ENCODE data around the gene AGXT2. TPM values are rescaled to one million over a fixed set of nuclear protein-coding genes. Genes with fewer than 3 reads are reported as not detected.

The AGXT2 gene
- total RNA-seq, 1 donor from 2014 or later = not detected

DNA sequence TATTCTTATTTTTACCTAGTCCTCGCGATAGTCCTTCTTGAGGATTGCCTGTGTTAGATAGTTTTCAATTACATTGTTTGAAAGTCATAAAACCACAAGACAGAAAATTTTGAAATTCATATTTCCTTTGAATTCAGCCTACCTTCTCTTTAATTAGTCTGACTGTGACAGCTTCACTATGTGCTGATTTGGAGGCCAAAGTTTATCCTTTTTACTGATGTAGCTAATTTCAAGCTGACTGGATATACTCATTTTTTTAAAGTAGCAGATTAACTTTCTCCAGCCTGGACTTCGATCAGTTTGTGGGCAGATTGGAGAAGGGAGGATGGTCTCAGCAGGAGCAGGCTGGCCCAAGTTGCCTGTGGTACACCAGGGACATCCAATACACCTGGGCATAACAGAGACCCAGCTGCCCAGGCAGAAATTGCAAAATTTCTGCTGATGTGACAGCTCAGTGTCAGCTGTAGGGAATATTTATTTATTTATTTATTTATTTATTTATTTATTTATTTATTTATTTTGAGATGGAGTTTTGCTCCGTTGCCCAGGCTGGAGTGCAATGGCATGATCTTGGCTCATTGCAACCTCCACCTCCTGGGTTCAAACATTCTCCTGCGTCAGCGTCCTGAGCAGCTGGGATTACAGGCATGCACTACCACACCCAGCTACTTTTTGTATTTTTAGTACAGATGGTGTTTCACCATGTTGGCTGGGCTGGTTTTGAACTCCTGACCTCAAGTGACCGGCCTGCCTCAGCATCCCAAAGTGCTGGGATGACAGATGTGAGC lies 24.2 kb downstream of the AGXT2 start:
- TF ChIP-seq, protein P1, sequence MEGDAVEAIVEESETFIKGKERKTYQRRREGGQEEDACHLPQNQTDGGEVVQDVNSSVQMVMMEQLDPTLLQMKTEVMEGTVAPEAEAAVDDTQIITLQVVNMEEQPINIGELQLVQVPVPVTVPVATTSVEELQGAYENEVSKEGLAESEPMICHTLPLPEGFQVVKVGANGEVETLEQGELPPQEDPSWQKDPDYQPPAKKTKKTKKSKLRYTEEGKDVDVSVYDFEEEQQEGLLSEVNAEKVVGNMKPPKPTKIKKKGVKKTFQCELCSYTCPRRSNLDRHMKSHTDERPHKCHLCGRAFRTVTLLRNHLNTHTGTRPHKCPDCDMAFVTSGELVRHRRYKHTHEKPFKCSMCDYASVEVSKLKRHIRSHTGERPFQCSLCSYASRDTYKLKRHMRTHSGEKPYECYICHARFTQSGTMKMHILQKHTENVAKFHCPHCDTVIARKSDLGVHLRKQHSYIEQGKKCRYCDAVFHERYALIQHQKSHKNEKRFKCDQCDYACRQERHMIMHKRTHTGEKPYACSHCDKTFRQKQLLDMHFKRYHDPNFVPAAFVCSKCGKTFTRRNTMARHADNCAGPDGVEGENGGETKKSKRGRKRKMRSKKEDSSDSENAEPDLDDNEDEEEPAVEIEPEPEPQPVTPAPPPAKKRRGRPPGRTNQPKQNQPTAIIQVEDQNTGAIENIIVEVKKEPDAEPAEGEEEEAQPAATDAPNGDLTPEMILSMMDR (IDR thresholded peaks at IDR 0.05) = no peak
- H3K4me3 Mint-ChIP-seq (ENCODE audit: unreplicated experiment) = no peak overlapping the region
- DNase-seq (ENCODE audit: low spot score) = no peak
- H3K36me3 Mint-ChIP-seq (ENCODE audit: low read depth) = no peaks in the 10 kb centered on the region
- H3K4me1 Mint-ChIP-seq (ENCODE audit: low read depth) = no peaks in the 10 kb centered on the region
- H3K9me3 Mint-ChIP-seq (ENCODE audit: low read depth) = no peaks in the 10 kb centered on the region
- no peak overlapping the region for H3K27ac Mint-ChIP-seq (ENCODE audit: unreplicated experiment)
- H3K27me3 Mint-ChIP-seq (ENCODE audit: low read depth) = peaks cover 16% of the 10 kb centered on the region

DNA sequence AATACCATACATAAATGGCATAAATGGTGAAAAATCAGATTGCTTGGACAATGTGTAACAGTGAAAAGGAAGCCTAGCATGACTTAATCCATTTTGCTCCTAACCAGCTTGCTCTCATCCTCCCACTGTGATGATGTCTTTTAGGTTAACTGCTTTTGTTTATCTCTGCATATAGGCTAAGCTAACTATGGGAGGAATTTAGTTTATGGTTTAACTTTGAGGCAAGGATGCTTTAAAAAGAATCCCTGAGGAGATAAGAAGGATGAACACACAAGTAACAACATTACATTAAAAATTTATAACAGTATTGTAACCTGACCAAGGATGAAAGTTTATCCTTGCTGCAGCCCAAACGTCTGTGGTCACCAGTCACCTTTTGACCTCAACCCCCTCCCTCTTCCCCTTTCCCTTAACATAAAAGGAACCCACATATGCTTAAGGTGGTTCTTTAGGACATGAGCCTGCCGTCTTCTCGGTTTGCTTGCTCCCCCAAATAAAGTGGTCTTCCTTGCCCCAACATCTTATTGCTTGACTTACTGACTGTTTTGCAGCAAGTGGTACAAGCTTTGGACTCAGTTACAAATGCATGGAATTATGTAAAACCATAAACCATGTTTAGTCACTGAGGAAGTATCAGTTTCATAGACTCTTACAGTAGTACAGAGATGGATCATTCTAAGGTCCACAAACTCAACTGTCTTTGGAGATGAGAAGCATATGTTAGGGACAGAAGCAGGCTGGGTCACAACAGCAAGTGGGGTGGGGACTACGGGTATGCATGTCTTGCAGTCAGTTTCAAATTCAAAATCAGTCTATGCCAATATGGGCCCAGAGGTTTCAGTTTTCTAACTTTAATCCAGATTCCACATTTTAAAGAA lies 31.3 kb downstream of the AGXT2 start:
- Mint-ChIP-seq H3K27me3 (ENCODE audit: low read depth) (peaks cover 19% of the 10 kb centered on the region), H3K27ac (ENCODE audit: unreplicated experiment) (no peak overlapping the region), H3K4me3 (ENCODE audit: unreplicated experiment) (no peak overlapping the region), H3K36me3 (ENCODE audit: low read depth) (no peaks in the 10 kb centered on the region), H3K4me1 (ENCODE audit: low read depth) (no peaks in the 10 kb centered on the region), H3K9me3 (ENCODE audit: low read depth) (no peaks in the 10 kb centered on the region)
- TF ChIP-seq, protein P1 (IDR thresholded peaks at IDR 0.05) = no peak
- DNase-seq (ENCODE audit: low spot score) = no peak

DNA sequence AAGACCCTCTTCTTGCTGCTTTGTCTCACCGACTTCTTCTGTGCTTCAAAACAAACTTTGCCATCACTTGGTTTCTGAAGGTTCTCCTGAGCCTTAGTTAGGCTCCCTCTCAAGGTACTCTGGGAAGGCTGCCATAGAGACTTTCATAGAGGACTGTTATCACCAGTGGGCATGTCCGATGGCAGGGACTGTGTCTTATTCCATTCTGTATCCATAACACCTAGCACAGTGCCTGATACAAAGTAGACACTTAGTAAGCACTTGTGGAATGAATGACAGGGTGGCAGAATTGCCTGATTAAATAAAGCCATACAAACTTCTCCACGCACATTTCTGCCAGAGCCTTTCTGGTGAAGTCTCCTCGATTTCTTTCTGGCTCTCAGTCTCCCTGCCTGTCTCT lies 32.7 kb downstream of the AGXT2 start:
- H3K9me3 Mint-ChIP-seq (ENCODE audit: low read depth) = no peaks in the 10 kb centered on the region
- H3K4me1 Mint-ChIP-seq (ENCODE audit: low read depth) = no peaks in the 10 kb centered on the region
- peaks cover 19% of the 10 kb centered on the region for H3K27me3 Mint-ChIP-seq (ENCODE audit: low read depth)

DNA sequence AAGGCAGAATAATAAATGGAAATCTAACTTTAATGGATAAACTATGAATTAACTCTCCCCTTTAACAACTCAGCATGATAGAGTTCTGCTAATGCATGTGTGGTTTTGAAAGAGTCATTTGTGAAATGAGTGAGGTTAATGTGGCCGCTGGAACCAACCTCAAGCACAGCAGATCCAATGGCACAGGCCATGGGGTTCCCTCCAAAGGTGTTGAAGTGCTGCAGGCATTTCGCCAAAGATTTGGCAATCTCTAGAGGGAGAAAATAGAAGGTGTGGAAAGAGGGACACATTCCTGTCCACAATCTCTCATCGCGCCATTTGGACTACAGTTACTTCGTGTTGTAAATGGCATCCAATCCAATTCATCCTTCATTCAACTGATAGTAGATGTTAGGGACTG lies 35.0 kb downstream of the AGXT2 start:
- TF ChIP-seq, protein P1 (IDR thresholded peaks at IDR 0.05) = no peak
- H3K36me3 Mint-ChIP-seq (ENCODE audit: low read depth) = peaks cover under 1% of the 10 kb centered on the region
- H3K27ac Mint-ChIP-seq (ENCODE audit: unreplicated experiment) = no peak overlapping the region
- peaks cover 32% of the 10 kb centered on the region for H3K27me3 Mint-ChIP-seq (ENCODE audit: low read depth)
- peaks cover 2% of the 10 kb centered on the region for H3K9me3 Mint-ChIP-seq (ENCODE audit: low read depth)
- no peak for DNase-seq (ENCODE audit: low spot score)
- H3K4me1 Mint-ChIP-seq (ENCODE audit: low read depth) = no peaks in the 10 kb centered on the region
- H3K4me3 Mint-ChIP-seq (ENCODE audit: unreplicated experiment) = no peak overlapping the region

More for the DNA sequence above, 32.7 kb downstream of the AGXT2 start:
- Mint-ChIP-seq H3K4me3 (ENCODE audit: unreplicated experiment) (no peak overlapping the region), H3K36me3 (ENCODE audit: low read depth) (no peaks in the 10 kb centered on the region), H3K27ac (ENCODE audit: unreplicated experiment) (no peak overlapping the region)
- TF ChIP-seq, protein P1 (IDR thresholded peaks at IDR 0.05) = no peak
- DNase-seq (ENCODE audit: low spot score) = no peak

DNA sequence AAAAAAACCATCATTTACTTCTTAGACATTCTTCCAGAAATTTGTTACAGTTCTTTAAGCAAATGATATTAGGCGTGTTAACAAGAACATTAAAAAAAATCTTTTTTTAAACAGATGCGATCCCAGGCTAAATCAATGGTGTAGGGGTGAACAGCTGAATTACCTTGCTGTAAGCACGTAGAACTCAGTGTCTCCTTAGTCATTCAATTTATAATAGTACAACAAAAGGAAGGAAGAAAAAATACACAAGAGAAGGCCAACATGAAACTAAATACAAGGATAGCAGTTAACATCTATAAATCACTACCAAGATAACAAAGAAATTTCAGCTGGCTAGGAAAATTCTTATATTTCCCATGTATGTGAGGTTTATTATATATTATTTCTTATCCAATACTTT lies 35.4 kb downstream of the AGXT2 start:
- peaks cover 3% of the 10 kb centered on the region for H3K9me3 Mint-ChIP-seq (ENCODE audit: low read depth)
- peaks cover 30% of the 10 kb centered on the region for H3K27me3 Mint-ChIP-seq (ENCODE audit: low read depth)
- no peak overlapping the region for H3K4me3 Mint-ChIP-seq (ENCODE audit: unreplicated experiment)
- H3K36me3 Mint-ChIP-seq (ENCODE audit: low read depth) = peaks cover 2% of the 10 kb centered on the region
- H3K27ac Mint-ChIP-seq (ENCODE audit: unreplicated experiment) = no peak overlapping the region
- TF ChIP-seq, protein P1 (IDR thresholded peaks at IDR 0.05) = no peak
- DNase-seq (ENCODE audit: low spot score) = no peak
- H3K4me1 Mint-ChIP-seq (ENCODE audit: low read depth) = no peaks in the 10 kb centered on the region

Measured in chondrocyte (in vitro differentiated cells).